Right atrium auricular region (tissue), 2 donors: Measurements from ENCODE around the gene PFKM. TPM values are rescaled to one million over a fixed set of nuclear protein-coding genes. Genes with fewer than 3 reads are reported as not detected.

Experiments used
- DNase-seq: peaks from one replicate; pipeline ENCODE4 v3.0.0-alpha.2; 2019; ENCODE audit warnings: low spot score
- H3K27ac ChIP-seq, 2 donors: fragments of 200-600 bp; sonication (generic); 1 replicate in 1 of 2; 2 replicates in 1 of 2; pipeline ENCODE4 v1.5.1; 2016 to 2019
- H3K27me3 ChIP-seq, 2 donors: fragments of 200-600 bp; sonication (generic); one replicate each; pipeline versions ENCODE4 v1.5.1 to v1.6.0; 2017 to 2019
- H3K36me3 ChIP-seq: fragments of 200-600 bp; sonication (generic); one replicate; pipeline ENCODE4 v1.5.1; 2016
- H3K4me1 ChIP-seq, 2 donors: fragments of 200-600 bp; sonication (generic); one replicate each; pipeline versions ENCODE4 v1.5.1 to v1.6.0; 2017 to 2019
- H3K4me3 ChIP-seq, 2 donors: fragments of 200-600 bp; sonication (generic); 1 replicate in 1 of 2; 2 replicates in 1 of 2; pipeline ENCODE4 v1.5.1; 2017 to 2019; ENCODE audit warnings: mild to moderate bottlenecking in 1 of 2, moderate library complexity in 1 of 2
- H3K9me3 ChIP-seq, 2 donors: fragments of 200-600 bp; sonication (generic); one replicate each; pipeline ENCODE4 v1.5.1; 2019
- total RNA-seq, 2 donors: library from RNA; depleted of rRNA; stranded (reverse); fragments of >200 nt; gene quantifications; one replicate each; pipeline ENCODE4 v1.1.0, GENCODE V29; 2016
- TF ChIP-seq, protein P1 (sequence below), 2 donors: fragments of 200-600 bp; sonication (generic); IDR thresholded peaks; one replicate each; pipeline ENCODE4 v1.5.1; 2019; ENCODE audit warnings: antibody characterized with exemption in 2 of 2

PFKM gene
- total RNA-seq, 2 donors from 2014 or later = 111 to 193 TPM

DNA sequence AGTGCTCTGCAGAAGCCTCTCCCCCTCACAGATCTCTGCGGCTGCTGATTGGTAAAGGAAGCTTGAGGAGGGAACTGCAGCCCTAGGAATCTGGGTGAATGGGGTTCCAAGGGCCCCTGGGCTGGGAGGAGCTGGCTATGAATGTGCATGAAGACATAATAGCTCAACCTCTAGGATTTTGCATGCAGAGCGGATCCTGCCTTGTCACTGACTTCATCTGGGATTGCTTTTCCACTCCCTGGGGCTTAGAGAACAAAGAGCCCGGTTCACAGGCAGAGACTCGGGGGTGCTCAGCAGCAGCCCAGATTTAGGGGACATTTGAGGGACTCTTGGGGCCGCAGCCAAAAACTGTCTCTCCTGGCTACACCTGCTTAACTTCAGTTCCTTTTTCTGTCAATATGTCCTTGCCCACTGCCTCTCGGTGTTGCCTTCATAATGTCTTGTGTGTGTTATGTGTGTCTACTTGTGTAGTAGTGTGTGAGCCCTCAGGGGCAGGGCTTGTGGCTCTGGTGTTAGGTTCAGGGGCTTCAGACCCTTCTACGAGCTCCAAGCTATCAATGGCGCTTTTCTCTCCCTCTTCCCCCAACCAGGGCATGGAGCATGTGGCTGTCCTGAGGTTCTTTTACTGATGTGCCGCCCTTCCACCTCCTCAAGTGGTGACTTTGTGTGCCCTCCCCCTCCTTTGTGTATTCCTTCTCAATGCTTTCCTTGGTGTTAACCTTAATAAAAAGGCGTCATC lies 66.2 kb downstream of the PFKM start:
- H3K27ac ChIP-seq = no peak overlapping the region
- peaks cover 0 to 12% of the 10 kb centered on the region in 2 donors for H3K27me3 ChIP-seq
- H3K36me3 ChIP-seq = no peaks in the 10 kb centered on the region
- no peaks in the 10 kb centered on the region for H3K9me3 ChIP-seq
- no peak for DNase-seq
- no peak overlapping the region for H3K4me3 ChIP-seq
- peaks cover 0 to 25% of the 10 kb centered on the region in 2 donors for H3K4me1 ChIP-seq
- TF ChIP-seq, protein P1, sequence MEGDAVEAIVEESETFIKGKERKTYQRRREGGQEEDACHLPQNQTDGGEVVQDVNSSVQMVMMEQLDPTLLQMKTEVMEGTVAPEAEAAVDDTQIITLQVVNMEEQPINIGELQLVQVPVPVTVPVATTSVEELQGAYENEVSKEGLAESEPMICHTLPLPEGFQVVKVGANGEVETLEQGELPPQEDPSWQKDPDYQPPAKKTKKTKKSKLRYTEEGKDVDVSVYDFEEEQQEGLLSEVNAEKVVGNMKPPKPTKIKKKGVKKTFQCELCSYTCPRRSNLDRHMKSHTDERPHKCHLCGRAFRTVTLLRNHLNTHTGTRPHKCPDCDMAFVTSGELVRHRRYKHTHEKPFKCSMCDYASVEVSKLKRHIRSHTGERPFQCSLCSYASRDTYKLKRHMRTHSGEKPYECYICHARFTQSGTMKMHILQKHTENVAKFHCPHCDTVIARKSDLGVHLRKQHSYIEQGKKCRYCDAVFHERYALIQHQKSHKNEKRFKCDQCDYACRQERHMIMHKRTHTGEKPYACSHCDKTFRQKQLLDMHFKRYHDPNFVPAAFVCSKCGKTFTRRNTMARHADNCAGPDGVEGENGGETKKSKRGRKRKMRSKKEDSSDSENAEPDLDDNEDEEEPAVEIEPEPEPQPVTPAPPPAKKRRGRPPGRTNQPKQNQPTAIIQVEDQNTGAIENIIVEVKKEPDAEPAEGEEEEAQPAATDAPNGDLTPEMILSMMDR (IDR thresholded peaks at IDR 0.05) = no peak

DNA sequence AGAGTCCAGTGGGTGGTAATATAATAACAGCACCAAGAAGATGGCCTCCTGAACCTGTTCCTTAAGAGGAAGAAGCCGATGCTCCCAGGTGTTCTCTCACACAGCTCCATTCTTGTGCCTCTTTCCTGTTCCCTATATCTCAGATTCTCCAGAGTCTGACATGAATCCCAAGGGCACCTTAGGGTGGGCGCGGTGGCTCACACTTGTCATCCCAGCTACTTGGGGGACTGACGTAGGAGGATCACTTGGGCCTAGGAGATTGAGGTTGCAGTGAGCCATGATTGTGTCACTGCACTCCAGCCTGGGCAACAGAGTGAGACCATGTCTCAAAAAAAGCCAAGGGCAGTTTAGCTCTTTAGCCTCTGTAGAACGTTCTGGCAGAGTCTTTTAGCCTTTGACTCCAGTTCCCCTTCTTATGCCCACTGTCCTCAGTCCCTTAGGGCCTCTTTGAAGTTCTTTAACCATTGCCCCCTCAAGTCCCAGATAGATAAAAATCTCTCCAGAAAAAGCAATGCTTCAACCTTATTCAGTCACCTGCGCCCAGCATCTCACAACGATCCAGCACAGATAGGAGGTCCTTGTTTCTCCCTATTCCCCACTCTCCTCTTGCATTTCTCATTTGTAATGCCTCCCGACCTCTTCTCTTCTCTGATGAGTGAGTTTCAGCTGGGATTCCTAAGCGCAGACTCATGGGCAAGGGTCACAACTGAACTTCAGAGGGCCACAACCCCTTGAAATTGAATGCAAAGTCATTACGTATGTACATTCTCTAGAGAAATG lies 68.9 kb downstream of the PFKM start:
- TF ChIP-seq, protein P1 (IDR thresholded peaks at IDR 0.05) = no peak
- H3K4me3 ChIP-seq = no peak overlapping the region
- no peaks in the 10 kb centered on the region for H3K36me3 ChIP-seq

DNA sequence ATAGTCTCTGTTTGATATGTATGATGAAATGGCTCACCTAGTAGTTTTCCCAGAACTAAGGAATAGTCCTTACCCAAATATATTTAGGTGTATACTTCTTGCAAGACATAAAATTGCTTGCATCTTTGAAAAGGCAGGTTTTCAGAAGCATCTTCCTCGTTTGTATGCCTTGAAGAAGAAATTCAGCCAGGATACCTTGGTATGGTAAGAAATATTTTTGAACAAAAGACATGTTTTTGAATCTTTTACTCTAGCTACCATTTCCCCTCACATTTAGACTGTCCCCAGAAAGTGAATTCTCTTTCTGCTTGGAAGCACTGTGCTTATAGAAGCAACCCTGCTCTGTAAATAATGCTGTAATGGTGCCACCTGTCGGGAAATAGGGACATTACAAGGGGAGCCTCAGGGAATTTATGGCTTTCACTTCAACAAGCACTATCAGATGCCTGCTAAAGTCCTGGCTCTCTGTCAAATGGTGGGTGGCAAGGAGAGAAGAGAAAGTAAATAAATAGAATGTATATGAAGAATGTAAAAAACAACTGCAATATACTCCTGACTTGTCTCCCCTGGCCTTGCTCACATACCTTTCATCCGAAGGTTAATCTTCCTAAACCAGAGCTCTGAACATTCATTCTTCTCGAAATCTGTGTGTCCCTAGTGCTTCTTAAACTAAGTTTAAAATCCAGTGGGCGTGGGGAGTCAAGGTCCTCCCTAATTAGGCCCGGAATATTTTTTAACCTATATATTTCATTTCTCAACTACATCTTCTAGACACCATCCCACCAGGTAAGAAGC lies 70.4 kb downstream of the PFKM start:
- Histone ChIP-seq H3K27ac (no peak overlapping the region), H3K36me3 (no peaks in the 10 kb centered on the region), H3K9me3 (no peaks in the 10 kb centered on the region), H3K4me1 (peaks cover 0 to 2% of the 10 kb centered on the region in 2 donors), H3K4me3 (no peak overlapping the region), H3K27me3 (no peaks in the 10 kb centered on the region)
- peak; percentile 88 for DNase-seq
- TF ChIP-seq, protein P1 (IDR thresholded peaks at IDR 0.05) = peak; percentile 68 to 89

More for the DNA sequence above, 68.9 kb downstream of the PFKM start:
- Histone ChIP-seq H3K27me3 (peaks cover 0 to 12% of the 10 kb centered on the region in 2 donors), H3K9me3 (no peaks in the 10 kb centered on the region), H3K4me1 (peaks cover 0 to 16% of the 10 kb centered on the region in 2 donors), H3K27ac (no peak overlapping the region)
- DNase-seq = no peak

DNA sequence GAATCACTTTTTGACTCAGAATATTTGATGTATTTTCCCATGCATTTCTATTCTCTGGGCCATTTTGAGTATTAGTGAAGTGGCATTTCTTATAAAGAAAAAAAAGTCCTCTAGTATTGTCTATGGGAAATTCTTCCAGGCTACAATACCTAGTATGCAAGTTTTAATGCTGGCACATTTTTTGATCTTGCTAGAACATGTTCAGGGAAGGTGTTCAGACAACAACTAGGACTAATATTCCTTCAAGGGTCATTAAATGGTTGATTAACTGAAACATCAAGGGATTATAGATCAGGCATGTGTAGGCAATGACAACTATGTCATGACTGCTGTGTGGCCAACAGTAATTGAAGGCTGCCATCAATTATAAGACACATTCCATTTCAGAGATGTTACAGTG lies 71.9 kb downstream of the PFKM start:
- H3K9me3 ChIP-seq = no peaks in the 10 kb centered on the region
- no peaks in the 10 kb centered on the region for H3K4me1 ChIP-seq
- TF ChIP-seq, protein P1 (IDR thresholded peaks at IDR 0.05) = no peak
- DNase-seq = no peak
- H3K27ac ChIP-seq = no peak overlapping the region
- no peaks in the 10 kb centered on the region for H3K36me3 ChIP-seq
- no peaks in the 10 kb centered on the region for H3K27me3 ChIP-seq
- no peak overlapping the region for H3K4me3 ChIP-seq

DNA sequence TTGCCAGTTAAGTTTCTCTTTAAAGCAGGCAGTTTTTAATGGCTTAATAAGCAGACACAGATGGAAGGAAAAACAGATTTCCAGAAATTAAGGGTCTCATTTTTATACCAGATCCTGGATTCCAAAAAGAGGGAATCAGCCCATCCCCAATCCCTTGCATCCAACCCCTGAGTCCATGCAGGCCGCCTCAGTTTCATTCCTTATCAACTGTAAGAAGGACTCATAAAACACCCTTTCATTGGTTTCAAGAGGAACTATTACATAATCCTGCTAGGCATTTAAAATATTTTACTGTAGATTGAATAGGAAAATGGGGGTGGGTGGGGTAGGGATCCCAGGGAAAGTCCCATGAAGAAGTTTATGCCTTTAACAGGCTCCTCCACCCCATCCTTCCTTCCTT lies 73.7 kb downstream of the PFKM start:
- H3K27ac ChIP-seq = no peak overlapping the region
- no peaks in the 10 kb centered on the region for H3K36me3 ChIP-seq
- no peaks in the 10 kb centered on the region for H3K27me3 ChIP-seq
- H3K9me3 ChIP-seq = no peaks in the 10 kb centered on the region
- no peak for DNase-seq
- no peak overlapping the region for H3K4me3 ChIP-seq
- peaks cover 0 to 6% of the 10 kb centered on the region in 2 donors for H3K4me1 ChIP-seq
- TF ChIP-seq, protein P1 (IDR thresholded peaks at IDR 0.05) = no peak
